GM20431 (cell line): ENCODE results near the gene DHX30.

Experiments
- in situ Hi-C: fragments of 300-500 bp; cut with MseI, MboI; formaldehyde crosslinking; loops from one replicate; pipeline ENCODE4 v1.15.0; 2020; ENCODE audit warnings: low sequenced_read_pairs; ENCODE audit not compliant: unreplicated experiment

Gene DHX30

GRCh38 chr3:47799733-47800132 is 3.2 kb upstream of the DHX30 start:
- in situ Hi-C loops: loop anchor here (10.0 kb wide), 1 partner anchor 275 kb away; no protein-coding TSS in a partner anchor

DNA sequence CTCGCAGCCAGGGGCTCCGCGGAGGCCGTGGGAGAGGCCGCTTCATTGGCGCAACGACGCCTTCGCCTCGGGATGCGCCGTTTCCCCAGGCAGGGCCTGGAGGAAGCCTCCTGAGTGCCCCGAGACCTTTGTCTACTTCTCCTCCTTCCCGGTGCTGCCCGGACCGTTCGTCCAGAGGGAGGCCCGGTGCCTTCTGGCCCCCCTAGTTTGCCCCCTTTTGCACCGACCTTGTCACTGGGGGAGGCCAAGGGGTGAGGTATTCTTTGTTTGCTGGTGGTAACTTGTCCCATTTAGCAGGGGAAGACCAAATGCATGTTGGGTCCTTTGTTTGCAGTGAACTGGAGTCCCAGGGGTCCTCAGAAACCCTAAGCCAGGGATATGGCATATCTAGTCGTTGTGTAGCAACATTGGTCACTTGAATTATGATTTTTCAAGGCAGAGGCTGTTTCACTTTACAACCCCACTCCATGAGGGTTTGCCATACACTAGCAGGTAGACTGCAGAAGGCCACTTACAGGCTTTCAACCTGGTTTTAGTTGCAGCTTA is 615 bp downstream of the DHX30 start:
- in situ Hi-C loops: no loop called here

- in situ Hi-C loops: no loop called here
Observed at GRCh38 chr3:47804577-47804976, 1.6 kb downstream of the DHX30 start.

GRCh38 chr3:47813551-47814177 is 10.7 kb downstream of the DHX30 start:
- in situ Hi-C loops: no loop called here

GRCh38 chr3:47817609-47818008 is 14.7 kb downstream of the DHX30 start:
- in situ Hi-C loops: no loop called here

- in situ Hi-C loops: loop anchor here (25.0 kb wide), 1 partner anchor 337 kb away; no protein-coding TSS in a partner anchor
Observed at GRCh38 chr3:47824541-47825473, 21.9 kb downstream of the DHX30 start.

DNA sequence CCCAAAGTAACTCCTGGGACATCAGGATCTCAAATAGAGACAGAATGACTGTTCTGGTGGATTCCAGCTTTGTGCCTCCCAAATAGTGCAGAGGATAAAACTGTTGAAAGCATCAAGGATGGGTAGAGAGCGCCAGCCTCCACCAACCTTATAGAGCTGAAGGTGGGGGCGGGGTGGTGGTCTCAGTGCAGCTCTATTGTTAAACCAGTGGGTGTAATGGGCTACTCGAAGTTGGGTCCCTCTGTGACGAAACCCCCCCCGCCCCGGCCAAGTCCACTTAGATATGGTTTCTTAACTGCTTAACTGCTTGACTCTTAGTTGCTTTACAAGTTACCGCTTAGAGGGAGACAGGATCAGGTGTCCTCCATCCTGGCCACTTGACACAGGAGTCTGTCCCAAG is 22.7 kb downstream of the DHX30 start:
- in situ Hi-C loops: loop anchor here (25.0 kb wide), 1 partner anchor 337 kb away; no protein-coding TSS in a partner anchor

DNA sequence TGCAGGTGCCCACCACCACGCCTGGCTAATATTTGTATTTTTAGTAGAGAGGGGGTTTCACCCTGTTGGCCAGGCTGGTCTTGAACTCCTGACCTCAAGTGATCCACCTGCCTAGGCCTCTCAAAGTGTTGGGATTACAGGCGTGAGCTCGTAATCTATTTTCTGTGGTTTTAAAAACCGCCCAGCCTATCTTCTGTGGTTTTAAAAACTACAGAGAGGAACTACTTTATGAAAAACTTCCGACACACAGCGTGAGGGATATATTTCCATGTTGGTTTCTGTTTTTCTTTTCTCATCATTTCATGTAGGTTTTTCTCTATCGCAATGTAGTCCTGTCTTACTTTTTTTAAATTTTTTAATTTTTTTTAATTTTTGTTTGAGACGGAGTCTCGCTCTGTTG is 26.5 kb downstream of the DHX30 start:
- in situ Hi-C loops: loop anchor here (25.0 kb wide), 1 partner anchor 333 kb away; no protein-coding TSS in a partner anchor

DNA sequence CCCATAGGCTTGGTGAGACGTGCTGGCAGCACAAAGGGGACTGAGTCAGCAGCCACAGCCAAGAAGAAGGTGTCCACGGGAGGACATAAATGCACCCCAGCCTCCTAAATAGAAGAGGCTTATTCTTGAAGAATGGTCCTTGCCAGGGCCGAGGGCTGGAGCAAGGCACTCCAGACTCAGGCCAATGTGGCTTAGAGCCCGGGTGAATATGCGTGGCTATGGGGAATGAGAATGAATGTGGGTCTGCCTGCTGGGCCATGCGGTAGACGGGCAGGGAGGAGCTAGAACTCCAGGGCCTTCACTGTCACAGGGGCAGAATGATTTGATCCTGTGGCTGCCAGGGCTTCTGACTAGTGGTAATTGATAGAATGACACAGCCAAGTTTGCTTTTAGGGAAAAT is 34.0 kb downstream of the DHX30 start:
- in situ Hi-C loops: loop anchor here (10.0 to 25.0 kb wide), 2 partner anchors 158 to 325 kb away; no protein-coding TSS in a partner anchor

GRCh38 chr3:47838503-47838902 is 35.6 kb downstream of the DHX30 start:
- in situ Hi-C loops: loop anchor here (10.0 to 25.0 kb wide), 2 partner anchors 156 to 324 kb away; no protein-coding TSS in a partner anchor

- in situ Hi-C loops: loop anchor here (25.0 kb wide), 1 partner anchor 320 kb away; no protein-coding TSS in a partner anchor
Observed at GRCh38 chr3:47841786-47842349, 38.9 kb downstream of the DHX30 start.

DNA sequence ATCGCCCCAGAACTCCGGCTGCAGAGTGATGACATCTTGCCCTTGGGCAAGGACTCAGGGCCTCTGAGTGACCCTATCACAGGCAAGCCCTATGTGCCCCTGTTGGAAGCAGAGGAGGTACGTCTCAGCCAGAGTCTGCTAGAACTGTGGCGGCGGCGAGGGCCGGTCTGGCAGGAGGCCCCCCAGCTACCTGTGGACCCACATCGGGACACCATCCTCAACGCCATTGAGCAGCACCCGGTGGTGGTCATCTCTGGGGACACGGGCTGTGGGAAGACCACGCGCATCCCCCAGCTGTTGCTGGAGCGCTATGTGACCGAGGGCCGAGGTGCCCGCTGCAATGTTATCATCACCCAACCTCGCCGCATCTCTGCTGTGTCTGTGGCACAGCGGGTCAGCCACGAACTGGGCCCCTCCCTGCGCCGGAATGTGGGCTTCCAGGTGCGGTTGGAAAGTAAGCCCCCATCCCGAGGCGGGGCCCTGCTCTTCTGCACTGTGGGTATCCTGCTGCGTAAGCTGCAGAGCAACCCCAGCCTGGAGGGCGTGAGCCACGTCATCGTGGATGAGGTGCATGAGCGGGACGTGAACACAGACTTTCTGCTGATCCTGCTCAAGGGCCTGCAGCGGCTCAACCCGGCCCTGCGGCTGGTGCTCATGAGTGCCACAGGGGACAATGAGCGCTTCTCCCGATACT is 43.4 kb downstream of the DHX30 start:
- in situ Hi-C loops: loop anchor here (25.0 kb wide), 1 partner anchor 316 kb away; no protein-coding TSS in a partner anchor

- in situ Hi-C loops: loop anchor here (25.0 kb wide), 1 partner anchor 315 kb away; no protein-coding TSS in a partner anchor
Observed at GRCh38 chr3:47846880-47847248, 43.9 kb downstream of the DHX30 start.

DNA sequence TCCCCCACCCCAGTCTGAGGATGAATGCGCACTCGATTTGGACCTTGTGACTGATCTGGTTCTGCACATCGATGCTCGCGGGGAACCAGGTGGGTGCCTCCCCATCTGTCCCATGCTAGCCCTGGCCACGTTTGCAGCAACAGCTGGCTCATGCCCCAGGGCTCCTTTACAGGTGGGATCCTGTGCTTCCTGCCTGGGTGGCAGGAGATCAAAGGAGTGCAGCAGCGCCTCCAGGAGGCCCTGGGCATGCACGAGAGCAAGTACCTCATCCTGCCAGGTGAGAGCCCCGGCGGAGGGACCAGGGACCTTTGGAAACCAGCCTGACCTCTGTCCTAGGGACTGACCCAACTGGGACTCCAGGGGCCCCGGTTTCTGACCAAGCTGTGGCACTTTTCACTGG is 44.3 kb downstream of the DHX30 start:
- in situ Hi-C loops: loop anchor here (25.0 kb wide), 1 partner anchor 315 kb away; no protein-coding TSS in a partner anchor

DNA sequence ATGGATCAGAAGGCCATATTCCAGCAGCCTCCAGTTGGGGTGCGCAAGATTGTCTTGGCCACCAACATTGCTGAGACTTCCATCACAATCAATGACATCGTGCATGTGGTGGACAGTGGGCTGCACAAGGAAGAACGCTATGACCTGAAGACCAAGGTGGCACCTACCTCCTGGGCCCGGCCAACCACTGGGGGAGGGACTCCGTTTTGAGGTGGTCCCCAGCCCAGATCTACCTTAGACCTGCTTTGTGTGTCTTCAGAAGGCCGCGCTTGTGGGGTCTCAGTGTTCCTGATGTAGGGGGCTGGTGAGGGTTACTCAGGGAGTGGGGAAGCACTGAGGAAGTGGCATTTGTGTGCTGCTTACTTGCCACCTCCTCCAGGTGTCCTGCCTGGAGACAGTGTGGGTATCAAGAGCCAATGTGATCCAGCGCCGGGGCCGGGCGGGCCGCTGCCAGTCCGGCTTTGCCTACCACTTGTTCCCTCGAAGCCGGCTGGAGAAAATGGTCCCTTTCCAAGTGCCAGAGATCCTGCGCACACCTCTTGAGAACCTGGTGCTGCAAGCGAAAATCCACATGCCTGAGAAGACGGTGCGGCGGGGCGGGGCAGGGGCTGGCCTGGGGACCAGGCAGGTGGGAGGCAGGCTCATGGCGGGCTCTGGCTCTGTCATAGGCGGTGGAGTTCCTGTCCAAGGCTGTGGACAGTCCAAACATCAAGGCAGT is 45.0 kb downstream of the DHX30 start:
- in situ Hi-C loops: loop anchor here (25.0 kb wide), 1 partner anchor 314 kb away; no protein-coding TSS in a partner anchor

DNA sequence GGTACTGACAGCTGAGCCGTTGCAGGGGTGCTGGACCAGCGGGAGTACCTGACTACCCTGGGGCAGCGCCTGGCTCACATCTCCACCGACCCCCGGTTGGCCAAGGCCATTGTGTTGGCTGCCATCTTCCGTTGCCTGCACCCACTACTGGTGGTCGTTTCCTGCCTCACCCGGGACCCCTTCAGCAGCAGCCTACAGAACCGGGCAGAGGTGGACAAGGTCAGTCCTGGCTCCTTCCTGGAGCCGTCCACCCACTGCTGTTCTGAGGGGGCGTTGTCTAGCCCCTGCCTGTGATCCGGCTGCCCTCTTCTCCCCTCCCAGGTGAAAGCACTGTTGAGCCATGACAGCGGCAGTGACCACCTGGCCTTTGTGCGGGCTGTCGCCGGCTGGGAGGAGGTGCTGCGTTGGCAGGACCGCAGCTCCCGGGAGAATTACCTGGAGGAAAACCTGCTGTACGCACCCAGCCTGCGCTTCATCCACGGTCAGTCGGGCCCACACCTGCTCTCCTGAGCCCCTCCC is 45.7 kb downstream of the DHX30 start:
- in situ Hi-C loops: loop anchor here (25.0 kb wide), 1 partner anchor 314 kb away; no protein-coding TSS in a partner anchor

- in situ Hi-C loops: loop anchor here (25.0 kb wide), 1 partner anchor 313 kb away; no protein-coding TSS in a partner anchor
Observed at GRCh38 chr3:47849186-47849698, 46.3 kb downstream of the DHX30 start.
